ENCODE data around the gene GPATCH1. TPM values are rescaled to one million over a fixed set of nuclear protein-coding genes. Genes with fewer than 3 reads are reported as not detected.

The GPATCH1 gene
- total RNA-seq, 2 donors from 2014 or later = 7.9 to 12.2 TPM

DNA sequence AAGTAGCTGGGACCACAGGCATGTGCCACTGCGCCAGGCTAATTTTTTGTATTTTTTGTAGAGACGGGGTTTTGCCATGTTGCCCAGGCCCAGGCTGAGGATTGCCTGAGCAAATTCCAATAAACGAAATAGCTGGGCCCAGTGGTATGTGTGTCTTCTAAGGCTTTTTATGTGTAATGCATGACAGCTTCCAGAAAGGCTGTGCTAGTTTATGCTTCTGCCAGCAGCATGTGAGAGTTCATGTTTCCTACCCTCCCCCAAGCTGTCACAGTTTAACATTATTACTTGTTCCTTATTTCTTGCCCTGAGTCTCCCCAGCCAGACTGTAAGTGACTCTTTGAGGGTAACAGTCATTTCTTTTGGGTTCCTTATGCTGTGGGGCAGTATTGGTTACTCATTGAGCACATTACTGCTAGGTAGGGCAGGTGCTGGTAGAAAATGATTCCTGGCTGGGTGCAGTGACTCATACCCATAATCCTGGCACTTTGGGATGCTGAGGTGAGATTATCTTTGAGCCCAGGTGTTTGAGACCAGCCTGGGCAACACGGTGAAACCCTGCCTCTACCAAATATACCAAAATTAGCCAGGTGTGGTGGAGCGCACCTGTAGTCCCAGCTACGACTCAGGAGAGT lies 13.6 kb downstream of the GPATCH1 start:
- intact Hi-C loops (cut with DNase I) = no loop called here

DNA sequence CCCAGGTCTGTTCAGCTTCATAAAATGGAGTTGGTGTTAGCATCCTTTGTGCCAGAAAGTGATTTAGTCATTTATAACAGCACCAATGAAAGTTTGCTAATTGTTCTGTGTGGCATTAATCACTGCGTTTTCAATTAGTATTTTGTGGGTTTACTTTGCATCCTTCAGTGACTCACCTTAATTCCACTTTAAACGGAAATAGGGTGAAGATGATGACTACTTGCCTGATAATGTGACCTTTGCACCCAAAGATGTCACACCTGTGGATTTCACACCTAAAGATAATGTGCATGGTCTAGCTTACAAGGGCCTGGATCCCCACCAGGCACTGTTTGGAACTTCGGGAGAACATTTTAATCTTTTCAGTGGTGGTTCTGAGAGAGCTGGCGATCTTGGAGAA lies 15.0 kb downstream of the GPATCH1 start:
- no peak for TF ChIP-seq POLR2A (IDR thresholded peaks at IDR 0.05)
- TF ChIP-seq, protein P1, sequence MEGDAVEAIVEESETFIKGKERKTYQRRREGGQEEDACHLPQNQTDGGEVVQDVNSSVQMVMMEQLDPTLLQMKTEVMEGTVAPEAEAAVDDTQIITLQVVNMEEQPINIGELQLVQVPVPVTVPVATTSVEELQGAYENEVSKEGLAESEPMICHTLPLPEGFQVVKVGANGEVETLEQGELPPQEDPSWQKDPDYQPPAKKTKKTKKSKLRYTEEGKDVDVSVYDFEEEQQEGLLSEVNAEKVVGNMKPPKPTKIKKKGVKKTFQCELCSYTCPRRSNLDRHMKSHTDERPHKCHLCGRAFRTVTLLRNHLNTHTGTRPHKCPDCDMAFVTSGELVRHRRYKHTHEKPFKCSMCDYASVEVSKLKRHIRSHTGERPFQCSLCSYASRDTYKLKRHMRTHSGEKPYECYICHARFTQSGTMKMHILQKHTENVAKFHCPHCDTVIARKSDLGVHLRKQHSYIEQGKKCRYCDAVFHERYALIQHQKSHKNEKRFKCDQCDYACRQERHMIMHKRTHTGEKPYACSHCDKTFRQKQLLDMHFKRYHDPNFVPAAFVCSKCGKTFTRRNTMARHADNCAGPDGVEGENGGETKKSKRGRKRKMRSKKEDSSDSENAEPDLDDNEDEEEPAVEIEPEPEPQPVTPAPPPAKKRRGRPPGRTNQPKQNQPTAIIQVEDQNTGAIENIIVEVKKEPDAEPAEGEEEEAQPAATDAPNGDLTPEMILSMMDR (IDR thresholded peaks at IDR 0.05) = no peak
- TF ChIP-seq POLR2AphosphoS5 (IDR thresholded peaks at IDR 0.05) = no peak
- intact Hi-C loops (cut with DNase I) = no loop called here

More for the DNA sequence above, 13.6 kb downstream of the GPATCH1 start:
- H3K4me3 ChIP-seq = no peak overlapping the region
- WGBS = 93% methylated on average over 6 of the region's 6 CpGs
- H3K9me3 ChIP-seq = no peaks in the 10 kb centered on the region
- H3K27me3 ChIP-seq (replicated peaks; ENCODE audit: insufficient read depth) = no peaks in the 10 kb centered on the region
- no peaks in the 10 kb centered on the region for H3K4me1 ChIP-seq (replicated peaks)
- H3K36me3 ChIP-seq = peaks cover 15 to 33% of the 10 kb centered on the region in 2 donors
- no peak for TF ChIP-seq POLR2A (IDR thresholded peaks at IDR 0.05)
- TF ChIP-seq POLR2AphosphoS5 (IDR thresholded peaks at IDR 0.05) = no peak
- TF ChIP-seq, protein P1 (IDR thresholded peaks at IDR 0.05) = no peak
- no peak overlapping the region for H3K27ac ChIP-seq
- no peak for DNase-seq (ENCODE audit: low spot score)

DNA sequence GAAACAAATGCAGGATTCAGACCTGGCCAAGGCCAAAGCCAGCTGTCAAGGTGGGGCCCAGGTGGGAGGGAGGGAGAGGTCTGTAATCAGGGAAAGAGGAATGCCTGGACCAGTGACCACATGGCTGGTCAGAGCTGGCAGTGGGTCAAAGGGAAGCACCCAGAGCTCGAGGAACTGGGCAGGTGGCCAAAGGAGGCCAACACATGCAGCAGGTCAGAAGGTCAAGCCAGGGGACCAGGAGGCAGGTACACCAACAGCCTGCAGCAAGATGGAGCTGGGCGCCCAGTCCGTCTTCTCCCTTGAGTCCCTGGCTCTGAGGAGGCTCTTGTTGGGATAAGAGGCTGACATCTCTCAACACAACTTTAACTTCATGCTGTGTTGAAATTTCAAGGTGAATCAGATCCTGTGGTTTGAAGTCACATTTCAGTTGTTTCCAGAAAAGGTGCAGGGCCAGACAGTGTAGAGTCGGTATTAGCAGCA lies 17.1 kb downstream of the GPATCH1 start:
- 72% methylated on average over 4 of the region's 4 CpGs for WGBS

More for the DNA sequence above, 15.0 kb downstream of the GPATCH1 start:
- no peaks in the 10 kb centered on the region for H3K9me3 ChIP-seq
- H3K27me3 ChIP-seq (replicated peaks; ENCODE audit: insufficient read depth) = no peaks in the 10 kb centered on the region
- H3K36me3 ChIP-seq = peaks cover 15 to 33% of the 10 kb centered on the region in 2 donors
- no peak for DNase-seq (ENCODE audit: low spot score)
- H3K4me1 ChIP-seq (replicated peaks) = no peaks in the 10 kb centered on the region
- no peak overlapping the region for H3K27ac ChIP-seq
- WGBS = 85% methylated on average over 4 of the region's 4 CpGs
- H3K4me3 ChIP-seq = no peak overlapping the region

DNA sequence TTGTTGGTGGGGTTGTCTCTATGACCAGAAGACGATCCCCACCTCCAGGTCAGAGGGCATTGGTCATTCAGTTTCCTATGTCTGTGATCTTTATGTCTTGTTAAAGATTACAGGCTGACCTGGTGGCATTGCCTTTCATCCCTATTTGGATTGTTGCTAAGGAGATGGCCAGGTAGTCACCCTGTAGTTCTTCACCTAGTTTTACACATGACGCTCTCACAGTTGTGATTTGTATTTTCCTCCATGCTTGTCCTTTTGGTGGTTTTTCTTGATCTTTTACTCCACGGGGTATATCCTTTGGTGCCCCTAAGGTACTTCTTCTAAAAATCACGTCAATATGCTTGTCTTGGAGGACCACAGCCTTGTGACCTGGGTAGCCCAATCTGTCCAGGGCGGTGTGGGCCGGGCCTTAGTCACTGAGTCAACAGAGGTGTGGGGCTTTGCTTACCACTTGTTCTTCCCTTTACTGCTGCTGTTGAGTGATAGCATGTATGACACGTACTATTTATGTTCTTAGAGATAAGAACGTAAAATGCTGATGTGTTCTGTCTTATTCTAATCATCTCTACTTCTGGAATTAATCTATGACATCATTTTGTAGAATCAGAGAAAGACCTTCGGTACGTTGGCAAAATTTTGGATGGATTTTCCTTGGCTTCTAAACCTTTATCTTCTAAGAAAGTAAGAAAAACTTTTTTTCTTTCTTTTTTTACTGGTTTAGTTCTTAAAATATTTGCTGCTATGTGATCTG lies 20.1 kb downstream of the GPATCH1 start:
- Histone ChIP-seq H3K4me3 (no peak overlapping the region), H3K4me1 (replicated peaks) (no peaks in the 10 kb centered on the region), H3K27ac (no peak overlapping the region), H3K36me3 (peaks cover 7 to 9% of the 10 kb centered on the region in 2 donors), H3K27me3 (replicated peaks; ENCODE audit: insufficient read depth) (no peaks in the 10 kb centered on the region), H3K9me3 (no peaks in the 10 kb centered on the region)
- TF ChIP-seq POLR2AphosphoS5 (IDR thresholded peaks at IDR 0.05) = no peak
- no peak for TF ChIP-seq POLR2A (IDR thresholded peaks at IDR 0.05)
- TF ChIP-seq, protein P1 (IDR thresholded peaks at IDR 0.05) = no peak
- intact Hi-C loops (cut with DNase I) = no loop called here
- WGBS = 84% methylated on average over 10 of the region's 10 CpGs
- DNase-seq (ENCODE audit: low spot score) = no peak

More for the DNA sequence above, 17.1 kb downstream of the GPATCH1 start:
- no peak overlapping the region for H3K4me3 ChIP-seq
- no peaks in the 10 kb centered on the region for H3K27me3 ChIP-seq (replicated peaks; ENCODE audit: insufficient read depth)
- TF ChIP-seq POLR2AphosphoS5 (IDR thresholded peaks at IDR 0.05) (no peak), POLR2A (IDR thresholded peaks at IDR 0.05) (no peak)
- TF ChIP-seq, protein P1 (IDR thresholded peaks at IDR 0.05) = no peak
- no peak overlapping the region for H3K27ac ChIP-seq
- DNase-seq (ENCODE audit: low spot score) = no peak
- intact Hi-C loops (cut with DNase I) = no loop called here
- no peaks in the 10 kb centered on the region for H3K4me1 ChIP-seq (replicated peaks)
- H3K9me3 ChIP-seq = no peaks in the 10 kb centered on the region
- peaks cover 11 to 17% of the 10 kb centered on the region in 2 donors for H3K36me3 ChIP-seq

Data from prostate gland (tissue), 2 donors.